ENCODE data around the gene ARHGAP42.

The ARHGAP42 gene

GRCh38 chr11:100769165-100769564, 82.1 kb downstream of the ARHGAP42 start:
- ATAC-seq: no peak
- TF ChIP-seq ZNF70 (CRISPR knock-in tag; IDR thresholded peaks at IDR 0.05) (no peak), GLIS3 (CRISPR knock-in tag; IDR thresholded peaks at IDR 0.05) (no peak)

DNA sequence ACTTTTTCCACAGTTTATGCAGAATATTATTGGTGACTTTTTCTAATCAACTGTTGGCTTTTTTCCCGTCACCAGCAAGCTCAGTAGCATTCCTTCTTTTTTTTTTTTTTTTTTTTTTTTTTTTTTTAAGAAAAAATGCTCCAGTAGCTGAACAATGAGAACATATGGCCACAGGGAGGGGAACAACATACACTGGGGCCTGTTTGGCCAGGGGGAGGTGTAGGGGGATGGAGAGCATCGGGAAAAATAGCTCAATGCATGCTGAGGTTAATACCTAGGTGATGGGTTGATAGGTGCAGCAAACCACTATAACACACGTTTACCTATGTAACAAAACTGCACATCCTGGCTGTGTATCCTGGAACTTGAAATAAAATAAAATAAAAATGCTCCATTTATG, 82.5 kb downstream of the ARHGAP42 start:
- ATAC-seq: no peak

DNA sequence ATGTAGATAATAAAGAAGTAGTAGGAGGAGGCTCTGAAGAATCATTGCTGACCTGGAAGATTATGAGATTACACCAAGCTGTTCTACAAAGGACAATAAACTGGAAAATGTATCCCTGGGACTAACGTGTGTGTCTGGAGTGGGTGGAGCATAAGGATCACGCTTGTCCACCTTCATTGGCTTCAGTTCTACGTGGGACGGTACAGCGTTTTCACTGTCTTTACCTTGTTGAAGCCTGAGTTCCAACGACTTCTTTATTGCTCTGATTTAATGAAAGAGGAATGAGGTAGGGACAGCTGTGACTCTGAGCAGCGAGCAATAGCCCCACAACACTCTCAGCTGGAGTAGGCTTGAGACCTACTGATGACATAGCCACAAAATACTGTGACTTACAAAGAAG, 87.0 kb downstream of the ARHGAP42 start:
- ATAC-seq: no peak
- TF ChIP-seq ZNF8 (CRISPR knock-in tag; IDR thresholded peaks at IDR 0.05): no peak
- no peak for TF ChIP-seq ZFP3 (CRISPR knock-in tag; IDR thresholded peaks at IDR 0.05)
- no peak for TF ChIP-seq ARNTL (CRISPR knock-in tag; IDR thresholded peaks at IDR 0.05; ENCODE audit: borderline replicate concordance, low read depth)
- TF ChIP-seq GLIS3 (CRISPR knock-in tag; IDR thresholded peaks at IDR 0.05): no peak
- TF ChIP-seq ZC3H10 (CRISPR knock-in tag; IDR thresholded peaks at IDR 0.05): no peak
- no peak for TF ChIP-seq TCF4 (CRISPR knock-in tag; IDR thresholded peaks at IDR 0.05; ENCODE audit: borderline replicate concordance)
- TF ChIP-seq, protein P1, sequence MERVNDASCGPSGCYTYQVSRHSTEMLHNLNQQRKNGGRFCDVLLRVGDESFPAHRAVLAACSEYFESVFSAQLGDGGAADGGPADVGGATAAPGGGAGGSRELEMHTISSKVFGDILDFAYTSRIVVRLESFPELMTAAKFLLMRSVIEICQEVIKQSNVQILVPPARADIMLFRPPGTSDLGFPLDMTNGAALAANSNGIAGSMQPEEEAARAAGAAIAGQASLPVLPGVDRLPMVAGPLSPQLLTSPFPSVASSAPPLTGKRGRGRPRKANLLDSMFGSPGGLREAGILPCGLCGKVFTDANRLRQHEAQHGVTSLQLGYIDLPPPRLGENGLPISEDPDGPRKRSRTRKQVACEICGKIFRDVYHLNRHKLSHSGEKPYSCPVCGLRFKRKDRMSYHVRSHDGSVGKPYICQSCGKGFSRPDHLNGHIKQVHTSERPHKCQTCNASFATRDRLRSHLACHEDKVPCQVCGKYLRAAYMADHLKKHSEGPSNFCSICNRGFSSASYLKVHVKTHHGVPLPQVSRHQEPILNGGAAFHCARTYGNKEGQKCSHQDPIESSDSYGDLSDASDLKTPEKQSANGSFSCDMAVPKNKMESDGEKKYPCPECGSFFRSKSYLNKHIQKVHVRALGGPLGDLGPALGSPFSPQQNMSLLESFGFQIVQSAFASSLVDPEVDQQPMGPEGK (CRISPR knock-in tag; IDR thresholded peaks at IDR 0.05; ENCODE audit: borderline replicate concordance): no peak
- TF ChIP-seq ISL1 (CRISPR knock-in tag; IDR thresholded peaks at IDR 0.05): no peak
- TF ChIP-seq, protein P2, sequence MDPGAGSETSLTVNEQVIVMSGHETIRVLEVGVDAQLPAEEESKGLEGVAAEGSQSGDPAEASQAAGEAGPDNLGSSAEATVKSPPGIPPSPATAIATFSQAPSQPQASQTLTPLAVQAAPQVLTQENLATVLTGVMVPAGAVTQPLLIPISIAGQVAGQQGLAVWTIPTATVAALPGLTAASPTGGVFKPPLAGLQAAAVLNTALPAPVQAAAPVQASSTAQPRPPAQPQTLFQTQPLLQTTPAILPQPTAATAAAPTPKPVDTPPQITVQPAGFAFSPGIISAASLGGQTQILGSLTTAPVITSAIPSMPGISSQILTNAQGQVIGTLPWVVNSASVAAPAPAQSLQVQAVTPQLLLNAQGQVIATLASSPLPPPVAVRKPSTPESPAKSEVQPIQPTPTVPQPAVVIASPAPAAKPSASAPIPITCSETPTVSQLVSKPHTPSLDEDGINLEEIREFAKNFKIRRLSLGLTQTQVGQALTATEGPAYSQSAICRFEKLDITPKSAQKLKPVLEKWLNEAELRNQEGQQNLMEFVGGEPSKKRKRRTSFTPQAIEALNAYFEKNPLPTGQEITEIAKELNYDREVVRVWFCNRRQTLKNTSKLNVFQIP (CRISPR knock-in tag; IDR thresholded peaks at IDR 0.05; ENCODE audit: borderline replicate concordance, low read depth): no peak
- no peak for TF ChIP-seq CSRNP3 (CRISPR knock-in tag; IDR thresholded peaks at IDR 0.05)
- no peak for TF ChIP-seq ZNF70 (CRISPR knock-in tag; IDR thresholded peaks at IDR 0.05)
- TF ChIP-seq SNAI2 (CRISPR knock-in tag; IDR thresholded peaks at IDR 0.05): no peak
- TF ChIP-seq ZFP30 (CRISPR knock-in tag; IDR thresholded peaks at IDR 0.05): no peak
- TF ChIP-seq CSDC2 (CRISPR knock-in tag; IDR thresholded peaks at IDR 0.05): no peak

More for the DNA sequence above, 82.5 kb downstream of the ARHGAP42 start:
- no peak for TF ChIP-seq ZNF565 (CRISPR knock-in tag; conservative IDR thresholded peaks at IDR 0.05; ENCODE audit: low read depth)
- TF ChIP-seq RARB (CRISPR knock-in tag; IDR thresholded peaks at IDR 0.05): no peak
- TF ChIP-seq CSRNP3 (CRISPR knock-in tag; IDR thresholded peaks at IDR 0.05): no peak
- no peak for TF ChIP-seq TCF4 (CRISPR knock-in tag; IDR thresholded peaks at IDR 0.05; ENCODE audit: borderline replicate concordance)
- TF ChIP-seq ZC3H10 (CRISPR knock-in tag; IDR thresholded peaks at IDR 0.05): no peak
- TF ChIP-seq ISL1 (CRISPR knock-in tag; IDR thresholded peaks at IDR 0.05): no peak
- no peak for TF ChIP-seq ARNTL (CRISPR knock-in tag; IDR thresholded peaks at IDR 0.05; ENCODE audit: borderline replicate concordance, low read depth)
- TF ChIP-seq TSHZ2 (CRISPR knock-in tag; IDR thresholded peaks at IDR 0.05): no peak
- TF ChIP-seq BACH2 (CRISPR knock-in tag; IDR thresholded peaks at IDR 0.05; ENCODE audit: borderline replicate concordance): no peak
- no peak for TF ChIP-seq ZNF8 (CRISPR knock-in tag; IDR thresholded peaks at IDR 0.05)
- TF ChIP-seq SNAI2 (CRISPR knock-in tag; IDR thresholded peaks at IDR 0.05): no peak
- TF ChIP-seq TOX (CRISPR knock-in tag; IDR thresholded peaks at IDR 0.05; ENCODE audit: borderline replicate concordance): no peak
- no peak for TF ChIP-seq ZFP30 (CRISPR knock-in tag; IDR thresholded peaks at IDR 0.05)
- no peak for TF ChIP-seq ZNF70 (CRISPR knock-in tag; IDR thresholded peaks at IDR 0.05)
- TF ChIP-seq, protein P1 (CRISPR knock-in tag; IDR thresholded peaks at IDR 0.05; ENCODE audit: borderline replicate concordance): no peak
- TF ChIP-seq GLIS3 (CRISPR knock-in tag; IDR thresholded peaks at IDR 0.05): no peak
